Uterus (tissue), 4 donors: ENCODE results near the gene ERO1B. TPM values are rescaled to one million over a fixed set of nuclear protein-coding genes. Genes with fewer than 3 reads are reported as not detected.

Experiments used
- DNase-seq, 2 donors: peaks; one replicate each; pipeline ENCODE4 v3.0.0-alpha.2; 2019 to 2020
- H3K27ac ChIP-seq, 2 donors: fragments of 200-600 bp; sonication (generic); 1 replicate in 1 of 2; 2 replicates in 1 of 2; pipeline ENCODE4 v1.5.1; 2016 to 2018
- H3K27me3 ChIP-seq, 2 donors: fragments of 200-600 bp; sonication (generic); one replicate each; pipeline ENCODE4 v1.5.1; 2018 to 2019; ENCODE audit warnings: control low read depth in 1 of 2
- H3K36me3 ChIP-seq, 2 donors: fragments of 200-600 bp; sonication (generic); one replicate each; pipeline ENCODE4 v1.5.1; 2019; ENCODE audit warnings: control low read depth in 1 of 2
- H3K4me1 ChIP-seq, 2 donors: fragments of 200-600 bp; sonication (generic); one replicate each; pipeline ENCODE4 v1.5.1; 2018 to 2019; ENCODE audit warnings: control low read depth in 1 of 2
- H3K4me3 ChIP-seq, 2 donors: fragments of 200-600 bp; sonication (generic); 1 replicate in 1 of 2; 2 replicates in 1 of 2; pipeline ENCODE4 v1.5.1; 2018 to 2019; ENCODE audit warnings: mild to moderate bottlenecking in 1 of 2
- H3K9me3 ChIP-seq, 2 donors: fragments of 200-600 bp; sonication (generic); one replicate each; pipeline ENCODE4 v1.5.1; 2019; ENCODE audit warnings: control low read depth in 1 of 2
- CTCF ChIP-seq, 4 experiments: fragments of 200-600 bp in 2 of 4; fragments of 450-650 bp in 2 of 4; sonication (generic) in 2 of 4; IDR thresholded peaks; one replicate each; pipeline ENCODE4 v1.5.1; 2016 to 2019; ENCODE audit warnings: antibody characterized with exemption in 4 of 4, mild to moderate bottlenecking in 2 of 4, moderate library complexity in 1 of 4
- POLR2A ChIP-seq, 2 donors: fragments of 450-650 bp; IDR thresholded peaks; one replicate each; pipeline ENCODE4 v1.6.1; 2016; ENCODE audit warnings: antibody characterized with exemption in 2 of 2, mild to moderate bottlenecking in 1 of 2, moderate library complexity in 1 of 2
- intact Hi-C: fragments of 100-400 bp; cut with DNase I; formaldehyde crosslinking; loops from one replicate; pipeline ENCODE4 v1.15.1; 2023; ENCODE audit warnings: low total_unique reads
- total RNA-seq, 4 donors: library from RNA; depleted of rRNA in 3 of 4; stranded (reverse); fragments of >200 nt in 3 of 4; gene quantifications; one replicate each; pipeline versions ENCODE4 v1.1.0 to v1.2.4, GENCODE V29; 2014 to 2023
- donor health status: DM: yes; HTN: yes; CAD: no.

Gene ERO1B
- total RNA-seq, 4 donors from 2014 or later, result 11.5 to 55.8 (median 19.4) TPM

GRCh38 chr1:236281198-236281653 lies 532 bp downstream of the ERO1B start:
- Histone ChIP-seq H3K4me1 (no peaks in the 10 kb centered on the region), H3K36me3 (no peaks in the 10 kb centered on the region), H3K4me3 (peak overlapping the region; percentile 82 to 83), H3K27me3 (no peaks in the 10 kb centered on the region), H3K27ac (peak overlapping the region; percentile 77 to 86), H3K9me3 (no peaks in the 10 kb centered on the region)
- DNase-seq, result peak; percentile 28 to 32
- intact Hi-C loops, result no loop called here
- TF ChIP-seq CTCF (IDR thresholded peaks at IDR 0.05) (no peak), POLR2A (IDR thresholded peaks at IDR 0.05) (no peak)

GRCh38 chr1:236280438-236281197 lies 1.1 kb downstream of the ERO1B start:
- peak overlapping the region; percentile 77 to 86 for H3K27ac ChIP-seq
- H3K27me3 ChIP-seq, result no peaks in the 10 kb centered on the region
- H3K4me1 ChIP-seq, result no peaks in the 10 kb centered on the region
- peak overlapping the region; percentile 82 to 83 for H3K4me3 ChIP-seq
- H3K9me3 ChIP-seq, result no peaks in the 10 kb centered on the region
- intact Hi-C loops, result no loop called here
- no peaks in the 10 kb centered on the region for H3K36me3 ChIP-seq
- DNase-seq, result peak; percentile 18 to 19
- no peak for TF ChIP-seq POLR2A (IDR thresholded peaks at IDR 0.05)
- TF ChIP-seq CTCF (IDR thresholded peaks at IDR 0.05), result no peak

GRCh38 chr1:236275586-236275985 lies 6.2 kb downstream of the ERO1B start:
- TF ChIP-seq CTCF (IDR thresholded peaks at IDR 0.05) (no peak), POLR2A (IDR thresholded peaks at IDR 0.05) (no peak)
- no peaks in the 10 kb centered on the region for H3K4me1 ChIP-seq
- intact Hi-C loops, result no loop called here
- H3K27me3 ChIP-seq, result no peaks in the 10 kb centered on the region
- H3K27ac ChIP-seq, result no peak overlapping the region
- H3K4me3 ChIP-seq, result no peak overlapping the region
- no peak for DNase-seq
- no peaks in the 10 kb centered on the region for H3K9me3 ChIP-seq
- H3K36me3 ChIP-seq, result no peaks in the 10 kb centered on the region

- Histone ChIP-seq H3K4me3 (no peak overlapping the region), H3K9me3 (no peaks in the 10 kb centered on the region), H3K4me1 (no peaks in the 10 kb centered on the region), H3K27me3 (no peaks in the 10 kb centered on the region), H3K36me3 (no peaks in the 10 kb centered on the region), H3K27ac (no peak overlapping the region)
- TF ChIP-seq CTCF (IDR thresholded peaks at IDR 0.05), result no peak
- no peak for TF ChIP-seq POLR2A (IDR thresholded peaks at IDR 0.05)
- DNase-seq, result no peak
- intact Hi-C loops, result no loop called here
Observed at GRCh38 chr1:236275061-236275460, 6.7 kb downstream of the ERO1B start.

- no peaks in the 10 kb centered on the region for H3K27me3 ChIP-seq
- intact Hi-C loops, result no loop called here
- no peak overlapping the region for H3K4me3 ChIP-seq
- no peak for TF ChIP-seq CTCF (IDR thresholded peaks at IDR 0.05)
- no peak for TF ChIP-seq POLR2A (IDR thresholded peaks at IDR 0.05)
- H3K4me1 ChIP-seq, result no peaks in the 10 kb centered on the region
- H3K36me3 ChIP-seq, result no peaks in the 10 kb centered on the region
- no peak overlapping the region for H3K27ac ChIP-seq
- DNase-seq, result no peak
- no peaks in the 10 kb centered on the region for H3K9me3 ChIP-seq
Observed at GRCh38 chr1:236273358-236273757, 8.4 kb downstream of the ERO1B start.
